PFSK-1 (cell line): ENCODE measurements around the gene PHLPP2.

Experiments used
- FOXP2 ChIP-seq: optimal IDR thresholded peaks from 2 replicates; pipeline ENCODE3; 2011; ENCODE audit warnings: borderline replicate concordance, control low read depth, inconsistent platforms; ENCODE audit not compliant: insufficient read depth; ENCODE audit errors: extremely low read length, extremely low read depth
- POLR2AphosphoS5 ChIP-seq: IDR thresholded peaks from 2 replicates; pipeline ENCODE4 v1.6.1; 2012; ENCODE audit warnings: low read depth, mild to moderate bottlenecking, control low read depth, low read length, moderate library complexity
- REST ChIP-seq, 2 experiments: IDR thresholded peaks; 2 replicates each; pipeline versions ENCODE4 v1.6.1 to v1.8.0; 2011 to 2012; ENCODE audit warnings: low read depth in 2 of 2, low read length in 2 of 2, control low read depth in 1 of 2, inconsistent platforms in 1 of 2, mild to moderate bottlenecking in 1 of 2, moderate library complexity in 1 of 2; ENCODE audit not compliant: insufficient read depth in 1 of 2
- SIN3A ChIP-seq: IDR thresholded peaks from 2 replicates; pipeline ENCODE4 v1.6.1; 2012; ENCODE audit warnings: mild to moderate bottlenecking, low read length, moderate library complexity, borderline replicate concordance; ENCODE audit not compliant: insufficient read depth
- TAF1 ChIP-seq: IDR thresholded peaks from 2 replicates; pipeline ENCODE4 v1.6.1; 2012; ENCODE audit warnings: low read length, control low read depth, borderline replicate concordance; ENCODE audit not compliant: insufficient read depth

PHLPP2 gene

GRCh38 chr16:71676236-71676635 is 48.3 kb downstream of the PHLPP2 start:
- TF ChIP-seq POLR2AphosphoS5 (no peak), TAF1 (no peak), FOXP2 (no peak), REST (IDR thresholded peaks at IDR 0.05; ENCODE audit: insufficient read depth in 1 of 2, low read depth in 2 of 2, low read length in 2 of 2) (no peak), SIN3A (no peak)

GRCh38 chr16:71675380-71675779 is 49.1 kb downstream of the PHLPP2 start:
- TF ChIP-seq FOXP2 (no peak), POLR2AphosphoS5 (no peak), REST (IDR thresholded peaks at IDR 0.05; ENCODE audit: insufficient read depth in 1 of 2, low read depth in 2 of 2, low read length in 2 of 2) (no peak), SIN3A (no peak), TAF1 (no peak)

- TF ChIP-seq SIN3A (no peak), POLR2AphosphoS5 (no peak), TAF1 (no peak), REST (IDR thresholded peaks at IDR 0.05; ENCODE audit: insufficient read depth in 1 of 2, low read depth in 2 of 2, low read length in 2 of 2) (no peak), FOXP2 (no peak)
Observed at GRCh38 chr16:71674229-71674628, 50.3 kb downstream of the PHLPP2 start.

GRCh38 chr16:71673582-71673973 is 50.9 kb downstream of the PHLPP2 start:
- TF ChIP-seq SIN3A: no peak
- no peak for TF ChIP-seq TAF1
- TF ChIP-seq FOXP2: no peak
- no peak for TF ChIP-seq POLR2AphosphoS5
- TF ChIP-seq REST (IDR thresholded peaks at IDR 0.05; ENCODE audit: insufficient read depth in 1 of 2, low read depth in 2 of 2, low read length in 2 of 2): no peak

- TF ChIP-seq POLR2AphosphoS5 (no peak), FOXP2 (no peak), REST (IDR thresholded peaks at IDR 0.05; ENCODE audit: insufficient read depth in 1 of 2, low read depth in 2 of 2, low read length in 2 of 2) (no peak), TAF1 (no peak), SIN3A (no peak)
Observed at GRCh38 chr16:71672803-71673581, 51.5 kb downstream of the PHLPP2 start.
